Activated CD4-positive, alpha-beta T cell treated with anti-CD3 and anti-CD28 coated beads, Interleukin-10, Interleukin-2, amounts not matched to agents 100 ng/mL and 50 ng/mL, durations not matched to agents 16 hours and 8 hours (primary cell): ENCODE results near the gene SUGCT.
"Not testable (repeated sequence)": the region's sequence is repeated elsewhere in the genome, so short reads cannot be mapped to it uniquely, and the experiment has no call there.

Experiments
- DNase-seq: peaks from one replicate; pipeline ENCODE4 v3.0.0-alpha.2; 2020

SUGCT gene

GRCh38 chr7:40643664-40644063, 508.9 kb downstream of the SUGCT start:
- DNase-seq: no peak

- DNase-seq: peak; percentile 2
These were observed 509.8 kb downstream of the SUGCT start for GRCh38 chr7:40644454-40645188.

GRCh38 chr7:40645197-40645596, 510.4 kb downstream of the SUGCT start:
- no peak for DNase-seq

GRCh38 chr7:40646717-40647116, 511.9 kb downstream of the SUGCT start:
- no peak for DNase-seq

- DNase-seq: no peak
These were observed 512.9 kb downstream of the SUGCT start for GRCh38 chr7:40647719-40648118.

GRCh38 chr7:40649247-40649646, 514.4 kb downstream of the SUGCT start:
- DNase-seq: no peak

GRCh38 chr7:40650903-40651302, 516.1 kb downstream of the SUGCT start:
- not testable (repeated sequence) for DNase-seq

- DNase-seq: no peak
These were observed 519.4 kb downstream of the SUGCT start for GRCh38 chr7:40654171-40654570.

GRCh38 chr7:40655426-40655825, 520.6 kb downstream of the SUGCT start:
- DNase-seq: no peak

GRCh38 chr7:40656349-40656748, 521.5 kb downstream of the SUGCT start:
- no peak for DNase-seq

GRCh38 chr7:40658729-40659128, 523.9 kb downstream of the SUGCT start:
- no peak for DNase-seq

- no peak for DNase-seq
These were observed 524.4 kb downstream of the SUGCT start for GRCh38 chr7:40659231-40659630.

- no peak for DNase-seq
These were observed 538.5 kb downstream of the SUGCT start for GRCh38 chr7:40673285-40673684.

- DNase-seq: no peak
These were observed 539.5 kb downstream of the SUGCT start for GRCh38 chr7:40674316-40674715.

- DNase-seq: no peak
These were observed 540.9 kb downstream of the SUGCT start for GRCh38 chr7:40675741-40676140.

GRCh38 chr7:40676221-40676620, 541.4 kb downstream of the SUGCT start:
- no peak for DNase-seq

GRCh38 chr7:40680657-40681056, 545.9 kb downstream of the SUGCT start:
- peak; percentile 2 for DNase-seq

GRCh38 chr7:40682696-40683095, 547.9 kb downstream of the SUGCT start:
- no peak for DNase-seq

- DNase-seq: no peak
These were observed 559.4 kb downstream of the SUGCT start for GRCh38 chr7:40694026-40694809.

GRCh38 chr7:40694991-40695390, 560.2 kb downstream of the SUGCT start:
- DNase-seq: no peak

GRCh38 chr7:40697653-40698052, 562.8 kb downstream of the SUGCT start:
- DNase-seq: no peak

GRCh38 chr7:40698214-40698920, 563.6 kb downstream of the SUGCT start:
- no peak for DNase-seq

GRCh38 chr7:40698921-40699260, 564.1 kb downstream of the SUGCT start:
- DNase-seq: no peak
